PC-9 (cell line): ENCODE measurements around the gene LMOD2. TPM values are rescaled to one million over a fixed set of nuclear protein-coding genes. Genes with fewer than 3 reads are reported as not detected.

Experiments
- BruUV-seq: library from RNA; stranded (reverse); fragments of 400-500 nt; replicated peaks from 2 replicates; lab custom pipeline; 2021; lab: Mats Ljungman, UMichigan
- CTCF ChIA-PET: fragments of 300-600 bp; sonication (Branson Sonifier 250); formaldehyde crosslinking; loops from one replicate; lab custom pipeline; 2022; ENCODE audit warnings: antibody characterized with exemption; lab: Charles Lee
- POLR2A ChIA-PET: fragments of 300-600 bp; sonication (Branson Sonifier 250); formaldehyde crosslinking; loops from one replicate; lab custom pipeline; 2022; ENCODE audit warnings: antibody characterized with exemption; ENCODE audit not compliant: unreplicated experiment; lab: Charles Lee
- DNase-seq, 2 experiments: peaks; one replicate each; pipeline versions ENCODE4 v3.0.0 to v3.0.0-alpha.2; 2015 to 2022; ENCODE audit warnings: mixed read lengths in 1 of 2
- H2AFZ ChIP-seq: fragments of 200-600 bp; sonication (generic); 2 replicates; pipeline ENCODE4 v1.8.1; 2017; ENCODE audit warnings: antibody characterized with exemption
- H3F3A ChIP-seq: fragments of 200-600 bp; sonication (generic); 2 replicates; pipeline ENCODE4 v1.8.1; 2017; ENCODE audit warnings: antibody characterized with exemption, mild to moderate bottlenecking, low read depth; ENCODE audit not compliant: insufficient read depth
- H3K27ac ChIP-seq: fragments of 200-600 bp; sonication (generic); 2 replicates; pipeline ENCODE4 v1.6.1; 2016; ENCODE audit warnings: mixed run types
- H3K27me3 ChIP-seq: fragments of 200-600 bp; sonication (generic); 2 replicates; pipeline ENCODE4 v1.6.1; 2016; ENCODE audit warnings: low read depth, mixed run types; ENCODE audit not compliant: insufficient read depth
- H3K36me3 ChIP-seq: fragments of 200-600 bp; sonication (generic); 2 replicates; pipeline ENCODE4 v1.6.1; 2016; ENCODE audit warnings: low read depth, mixed run types
- H3K4me1 ChIP-seq: fragments of 200-600 bp; sonication (generic); replicated peaks from 2 replicates; pipeline ENCODE4 v1.6.1; 2016; ENCODE audit warnings: mixed run types; ENCODE audit not compliant: insufficient read depth
- H3K4me2 ChIP-seq: fragments of 200-600 bp; sonication (generic); 2 replicates; pipeline ENCODE4 v1.6.1; 2017; ENCODE audit warnings: mixed run types
- H3K4me3 ChIP-seq: fragments of 200-600 bp; sonication (generic); 2 replicates; pipeline ENCODE4 v1.6.1; 2016; ENCODE audit warnings: mixed run types
- H3K79me2 ChIP-seq: fragments of 200-600 bp; sonication (generic); 2 replicates; pipeline ENCODE4 v1.6.1; 2017; ENCODE audit warnings: low read depth, mixed run types
- H3K9me2 ChIP-seq: fragments of 200-600 bp; sonication (generic); 2 replicates; pipeline ENCODE4 v1.8.1; 2017; ENCODE audit warnings: mild to moderate bottlenecking; ENCODE audit not compliant: insufficient read depth
- H3K9me3 ChIP-seq: fragments of 200-600 bp; sonication (generic); 2 replicates; pipeline ENCODE4 v1.8.1; 2016; ENCODE audit warnings: low read depth; ENCODE audit not compliant: insufficient read depth
- H4K20me1 ChIP-seq: fragments of 200-600 bp; sonication (generic); 2 replicates; pipeline ENCODE4 v1.8.1; 2017; ENCODE audit not compliant: insufficient read depth
- EZH2 ChIP-seq: fragments of 200-600 bp; sonication (generic); IDR thresholded peaks from 2 replicates; pipeline ENCODE4 v1.8.0; 2017; ENCODE audit warnings: antibody characterized with exemption, low read depth
- intact Hi-C: fragments of 100-400 bp; cut with micrococcal nuclease; formaldehyde crosslinking; loops from one replicate; pipeline ENCODE4 v1.10.0; 2022; ENCODE audit not compliant: unreplicated experiment
- total RNA-seq: library from RNA; stranded (reverse); gene quantifications from 2 replicates; pipeline ENCODE4 v1.2.3, GENCODE V29; 2021
- TF ChIP-seq, protein P1 (sequence below): fragments of 200-600 bp; sonication (generic); conservative IDR thresholded peaks from 2 replicates; pipeline ENCODE4 v1.6.1; 2017; ENCODE audit warnings: mixed run types, antibody characterized with exemption, mild to moderate bottlenecking, moderate library complexity

LMOD2 gene
- total RNA-seq, 1 experiment from 2014 or later = not detected

DNA sequence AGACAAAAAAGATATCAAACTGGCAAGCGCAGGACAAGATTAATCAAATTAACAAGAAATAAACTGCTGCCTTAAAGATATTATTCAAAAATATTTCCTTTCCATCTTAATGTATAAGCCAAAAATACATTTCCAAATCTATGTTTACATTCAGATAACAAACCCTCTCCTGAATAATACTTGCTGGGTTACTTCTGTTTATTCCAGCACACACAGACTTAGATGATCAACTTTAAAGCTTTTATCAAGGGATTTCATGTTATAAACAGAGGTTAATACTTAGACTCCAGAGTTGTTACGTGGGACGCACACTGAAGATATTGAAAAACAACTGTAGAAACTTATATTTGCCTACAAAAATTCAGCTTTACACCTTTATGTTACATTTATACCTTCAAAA is 33.6 kb downstream of the LMOD2 start:
- DNase-seq = no peak
- no peak overlapping the region for H3K27ac ChIP-seq
- intact Hi-C loops = no loop called here
- H3K4me3 ChIP-seq = no peak overlapping the region
- peaks cover 8% of the 10 kb centered on the region for H4K20me1 ChIP-seq
- ChIA-PET CTCF (no interaction called here), POLR2A (no interaction called here)
- no peak overlapping the region for H2AFZ ChIP-seq
- no TSS peak for BruUV-seq
- no peaks in the 10 kb centered on the region; the same call in 1 of the 2 replicates for H3F3A ChIP-seq
- no peaks in the 10 kb centered on the region for H3K79me2 ChIP-seq
- TF ChIP-seq EZH2 = no peak
- TF ChIP-seq, protein P1, sequence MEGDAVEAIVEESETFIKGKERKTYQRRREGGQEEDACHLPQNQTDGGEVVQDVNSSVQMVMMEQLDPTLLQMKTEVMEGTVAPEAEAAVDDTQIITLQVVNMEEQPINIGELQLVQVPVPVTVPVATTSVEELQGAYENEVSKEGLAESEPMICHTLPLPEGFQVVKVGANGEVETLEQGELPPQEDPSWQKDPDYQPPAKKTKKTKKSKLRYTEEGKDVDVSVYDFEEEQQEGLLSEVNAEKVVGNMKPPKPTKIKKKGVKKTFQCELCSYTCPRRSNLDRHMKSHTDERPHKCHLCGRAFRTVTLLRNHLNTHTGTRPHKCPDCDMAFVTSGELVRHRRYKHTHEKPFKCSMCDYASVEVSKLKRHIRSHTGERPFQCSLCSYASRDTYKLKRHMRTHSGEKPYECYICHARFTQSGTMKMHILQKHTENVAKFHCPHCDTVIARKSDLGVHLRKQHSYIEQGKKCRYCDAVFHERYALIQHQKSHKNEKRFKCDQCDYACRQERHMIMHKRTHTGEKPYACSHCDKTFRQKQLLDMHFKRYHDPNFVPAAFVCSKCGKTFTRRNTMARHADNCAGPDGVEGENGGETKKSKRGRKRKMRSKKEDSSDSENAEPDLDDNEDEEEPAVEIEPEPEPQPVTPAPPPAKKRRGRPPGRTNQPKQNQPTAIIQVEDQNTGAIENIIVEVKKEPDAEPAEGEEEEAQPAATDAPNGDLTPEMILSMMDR = no peak
- H3K4me1 ChIP-seq = no peaks in the 10 kb centered on the region
- peaks cover 34% of the 10 kb centered on the region; the same call in 1 of the 2 replicates for H3K36me3 ChIP-seq
- no peak overlapping the region for H3K4me2 ChIP-seq
- H3K9me3 ChIP-seq = no peaks in the 10 kb centered on the region
- H3K27me3 ChIP-seq = no peaks in the 10 kb centered on the region
- H3K9me2 ChIP-seq = no peaks in the 10 kb centered on the region

DNA sequence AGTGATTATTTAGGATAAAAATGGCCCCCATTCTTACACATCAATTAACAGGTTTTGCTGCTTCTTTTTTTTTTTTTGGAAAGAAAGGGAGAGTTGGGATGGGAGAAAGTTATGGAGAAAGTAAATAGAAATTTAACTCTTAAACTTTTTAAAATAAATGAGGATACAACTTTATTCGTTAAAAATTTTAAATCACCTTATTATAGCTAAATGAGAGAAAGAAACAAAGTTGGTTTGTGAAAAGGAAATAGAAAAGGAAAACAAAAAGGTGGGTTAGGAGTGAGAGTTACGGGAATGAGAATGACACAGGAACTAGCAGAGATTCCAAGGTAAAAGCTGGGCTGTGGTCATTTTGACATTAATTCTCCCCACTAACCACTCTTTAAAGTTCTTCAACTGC is 34.9 kb downstream of the LMOD2 start:
- CTCF ChIA-PET = interaction anchor here (0.9 to 1.3 kb wide), 2 partner anchors 11 to 182 kb away, joined by 3 read pairs; no protein-coding TSS in a partner anchor

DNA sequence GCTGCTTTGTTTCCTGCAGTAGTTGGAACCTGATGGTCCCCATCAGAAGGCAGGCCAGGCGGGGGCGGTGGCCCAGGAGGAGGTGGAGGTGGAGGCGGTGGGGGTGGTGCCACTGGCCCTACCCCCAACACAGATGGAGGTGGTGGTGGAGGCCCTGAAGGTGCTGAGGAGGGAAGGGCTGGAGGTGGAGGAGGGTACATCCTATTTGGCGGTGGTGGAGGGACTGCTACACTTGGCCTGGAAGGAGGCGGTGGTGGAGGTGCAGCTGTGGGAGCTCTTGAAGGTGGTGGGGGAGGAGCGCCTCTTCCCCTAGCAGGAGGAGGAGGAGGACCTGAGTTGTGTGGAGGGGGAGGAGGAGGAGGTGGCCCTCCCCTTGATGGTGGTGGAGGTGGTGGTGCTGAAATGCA is 36.8 kb downstream of the LMOD2 start:
- Histone ChIP-seq H3K79me2 (no peaks in the 10 kb centered on the region), H3F3A (peaks cover 3% of the 10 kb centered on the region; the same call in 1 of the 2 replicates), H3K27me3 (no peaks in the 10 kb centered on the region), H4K20me1 (peaks cover 8% of the 10 kb centered on the region), H3K9me2 (no peaks in the 10 kb centered on the region), H2AFZ (no peak overlapping the region), H3K4me3 (no peak overlapping the region), H3K4me2 (no peak overlapping the region), H3K27ac (no peak overlapping the region), H3K9me3 (no peaks in the 10 kb centered on the region), H3K4me1 (no peaks in the 10 kb centered on the region), H3K36me3 (peaks cover 50% of the 10 kb centered on the region; the same call in 1 of the 2 replicates)
- DNase-seq = no peak
- intact Hi-C loops = no loop called here
- ChIA-PET POLR2A (no interaction called here), CTCF (no interaction called here)
- TF ChIP-seq, protein P1 = no peak
- TF ChIP-seq EZH2 = no peak
- no TSS peak for BruUV-seq

More for the DNA sequence above, 34.9 kb downstream of the LMOD2 start:
- Histone ChIP-seq H3K27ac (no peak overlapping the region), H3K4me1 (no peaks in the 10 kb centered on the region), H2AFZ (no peak overlapping the region), H3K36me3 (peaks cover 40% of the 10 kb centered on the region; the same call in 1 of the 2 replicates), H3K9me3 (no peaks in the 10 kb centered on the region), H4K20me1 (peaks cover 8% of the 10 kb centered on the region), H3K9me2 (no peaks in the 10 kb centered on the region), H3K4me3 (no peak overlapping the region), H3K27me3 (no peaks in the 10 kb centered on the region), H3K4me2 (no peak overlapping the region), H3F3A (peaks cover 3% of the 10 kb centered on the region; the same call in 1 of the 2 replicates), H3K79me2 (no peaks in the 10 kb centered on the region)
- TF ChIP-seq, protein P1 = no peak
- TF ChIP-seq EZH2 = no peak
- POLR2A ChIA-PET = no interaction called here
- no peak for DNase-seq
- BruUV-seq = no TSS peak
- intact Hi-C loops = no loop called here
